HepG2 (cell line): Measurements from ENCODE around the gene NR5A2. TPM values are rescaled to one million over a fixed set of nuclear protein-coding genes. Genes with fewer than 3 reads are reported as not detected.

Experiments used
- ATAC-seq: fragments of 200-7000 bp; cut with Tn5 transposase; 3 replicates; pipeline ENCODE4 v1.9.1; 2020; ENCODE audit warnings: mild to moderate bottlenecking, moderate library complexity
- BruUV-seq: library from RNA; stranded (reverse); fragments of 400-500 nt; replicated peaks from 2 replicates; lab custom pipeline; 2021; lab: Mats Ljungman, UMichigan
- CTCF ChIA-PET: fragments of 300-600 bp; formaldehyde crosslinking; extraction: SDS; loops from one replicate; lab custom pipeline; 2021; ENCODE audit warnings: low total read pairs, inconsistent platforms, low intra/inter-chr PET ratio; lab: Yijun Ruan, JAX
- POLR2A ChIA-PET: fragments of 350-600 bp; sonication (Branson Sonifier 250); formaldehyde crosslinking; loops from one replicate; lab custom pipeline; 2020; ENCODE audit warnings: antibody characterized with exemption, inconsistent platforms; lab: Yijun Ruan, JAX
- DNase-seq: peaks from one replicate; pipeline ENCODE4 v3.0.0-alpha.2; 2015; ENCODE audit warnings: low spot score
- FAIRE-seq: peaks from 3 replicates; lab custom pipeline; 2011; peaks lifted over from hg19 to GRCh38; lab: Jason Lieb, UNC
- H2AFZ ChIP-seq: one replicate; pipeline ENCODE4 v1.6.1; 2011; ENCODE audit warnings: low read length, inconsistent platforms
- H3K27ac ChIP-seq: fragments of 300-600 bp; 3 replicates; pipeline ENCODE4 v1.8.0; 2011; ENCODE audit warnings: mixed run types, mild to moderate bottlenecking, mixed read lengths, low read length, inconsistent platforms; ENCODE audit not compliant: insufficient read depth; ENCODE audit errors: extremely low read length
- H3K27me3 ChIP-seq, 2 experiments: fragments of 200-600 bp in 1 of 2; 2 replicates in 1 of 2; 3 replicates in 1 of 2; pipeline versions ENCODE4 v1.6.0 to v1.8.0; 2011; ENCODE audit warnings: low read length in 2 of 2, mild to moderate bottlenecking in 2 of 2, moderate library complexity in 2 of 2, inconsistent platforms in 1 of 2; ENCODE audit not compliant: insufficient read depth in 2 of 2, control insufficient read depth in 1 of 2
- H3K36me3 ChIP-seq, 2 experiments: fragments of 200-600 bp in 1 of 2; replicated peaks in 1 of 2; 2 replicates in 1 of 2; 3 replicates in 1 of 2; pipeline versions ENCODE4 v1.5.1 to v1.8.0; 2011; ENCODE audit warnings: low read length in 2 of 2, inconsistent platforms in 1 of 2; ENCODE audit not compliant: insufficient read depth in 2 of 2, control insufficient read depth in 1 of 2
- H3K4me1 ChIP-seq: 2 replicates; pipeline ENCODE4 v1.5.1; 2012; ENCODE audit warnings: low read length, inconsistent platforms; ENCODE audit not compliant: insufficient read depth
- H3K4me2 ChIP-seq: 2 replicates; pipeline ENCODE4 v1.6.0; 2011; ENCODE audit warnings: low read depth, low read length, inconsistent platforms
- H3K4me3 ChIP-seq, 3 experiments: fragments of 200-600 bp in 1 of 3; sonication (generic), shearing (Covaris generic) in 1 of 3; replicated peaks in 1 of 3; 2 replicates each; pipeline ENCODE4 v1.5.1; 2011 to 2016; ENCODE audit warnings: low read length in 3 of 3, inconsistent platforms in 2 of 3, low read depth in 2 of 3, mild to moderate bottlenecking in 2 of 3, control low read depth in 1 of 3, mixed read lengths in 1 of 3; ENCODE audit not compliant: insufficient read depth in 1 of 3
- H3K79me2 ChIP-seq: one replicate; pipeline ENCODE4 v1.6.1; 2011; ENCODE audit warnings: low read length, inconsistent platforms; ENCODE audit not compliant: insufficient read depth
- H3K9ac ChIP-seq: 2 replicates; pipeline ENCODE4 v1.6.0; 2011; ENCODE audit warnings: mild to moderate bottlenecking, low read depth, low read length, inconsistent platforms; ENCODE audit not compliant: insufficient read depth
- H3K9me3 ChIP-seq: 2 replicates; pipeline ENCODE4 v1.5.1; 2012; ENCODE audit warnings: mild to moderate bottlenecking, low read length
- H4K20me1 ChIP-seq: 2 replicates; pipeline ENCODE4 v1.6.0; 2011; ENCODE audit warnings: inconsistent platforms, mild to moderate bottlenecking, low read length, moderate library complexity; ENCODE audit not compliant: insufficient read depth
- FOSL2 ChIP-seq: sonication (generic); formaldehyde crosslinking; IDR thresholded peaks from 2 replicates; pipeline ENCODE4 v1.4.0; 2020; ENCODE audit warnings: missing genetic modification reagents
- HDAC6 ChIP-seq: fragments of 200-600 bp; sonication (generic); IDR thresholded peaks from 2 replicates; pipeline ENCODE4 v1.7.0; 2017; ENCODE audit warnings: mild to moderate bottlenecking, antibody characterized with exemption, low read length, low read depth
- NONO ChIP-seq, 2 experiments: fragments of 450-650 bp in 1 of 2; sonication (generic) in 1 of 2; formaldehyde crosslinking in 1 of 2; IDR thresholded peaks in 1 of 2; conservative IDR thresholded peaks in 1 of 2; 2 replicates each; pipeline versions ENCODE4 v1.6.1 to v1.8.0; 2017 to 2022; ENCODE audit warnings: mild to moderate bottlenecking in 1 of 2, missing genetic modification reagents in 1 of 2, moderate library complexity in 1 of 2
- SIX4 ChIP-seq: sonication (generic); formaldehyde crosslinking; IDR thresholded peaks from 2 replicates; pipeline ENCODE4 v1.4.0; 2020; ENCODE audit warnings: missing genetic modification reagents
- SMC3 ChIP-seq: IDR thresholded peaks from 2 replicates; pipeline ENCODE4 v1.6.1; 2011; ENCODE audit warnings: low read length, improper control_type of control experiment
- SP140L ChIP-seq: sonication (generic); formaldehyde crosslinking; IDR thresholded peaks from 2 replicates; pipeline ENCODE4 v1.4.0; 2020; ENCODE audit warnings: missing genetic modification reagents, borderline replicate concordance
- SPEN ChIP-seq: sonication (generic); formaldehyde crosslinking; IDR thresholded peaks from 2 replicates; pipeline ENCODE4 v1.5.1; 2020; ENCODE audit warnings: low read depth, mild to moderate bottlenecking, missing genetic modification reagents
- TBX3 ChIP-seq: fragments of 450-650 bp; IDR thresholded peaks from 2 replicates; pipeline ENCODE4 v1.6.1; 2017; ENCODE audit warnings: antibody characterized with exemption, mild to moderate bottlenecking, inconsistent platforms, borderline replicate concordance
- ZNF282 ChIP-seq: fragments of 450-650 bp; IDR thresholded peaks from 2 replicates; pipeline ENCODE4 v1.6.1; 2018; ENCODE audit not compliant: partially characterized antibody
- ZNF296 ChIP-seq: sonication (generic); formaldehyde crosslinking; conservative IDR thresholded peaks from 2 replicates; pipeline ENCODE4 v1.5.0; 2020; ENCODE audit warnings: mild to moderate bottlenecking, missing genetic modification reagents
- ZNF3 ChIP-seq: IDR thresholded peaks from 2 replicates; pipeline ENCODE4 v1.7.0; 2017; ENCODE audit warnings: inconsistent platforms
- ZNF441 ChIP-seq: sonication (generic); formaldehyde crosslinking; IDR thresholded peaks from 2 replicates; pipeline ENCODE4 v1.7.0; 2021; ENCODE audit warnings: missing genetic modification reagents, borderline replicate concordance
- ZNF780A ChIP-seq: sonication (generic); formaldehyde crosslinking; IDR thresholded peaks from 2 replicates; pipeline ENCODE4 v1.8.0; 2022; ENCODE audit warnings: mild to moderate bottlenecking, missing genetic modification reagents, moderate library complexity
- ZNF891 ChIP-seq: sonication (generic); formaldehyde crosslinking; IDR thresholded peaks from 2 replicates; pipeline ENCODE4 v1.5.0; 2020; ENCODE audit warnings: mild to moderate bottlenecking, missing genetic modification reagents
- WGBS: methylation state at CpG from one replicate; pipeline ENCODE4 v1.1.6; 2017; ENCODE audit warnings: low lambda C conversion rate; 5-methylcytosine and 5-hydroxymethylcytosine counted together
- in situ Hi-C: cut with HindIII; loops from 2 replicates; pipeline ENCODE4 v1.10.0; 2017; ENCODE audit warnings: low pct_unique_long_range_greater_than_20kb; ENCODE audit not compliant: extremely low pct_ligation_motif_present
- intact Hi-C: fragments of 100-400 bp; cut with micrococcal nuclease; formaldehyde crosslinking; loops from one replicate; pipeline ENCODE4 v1.10.0; 2022; ENCODE audit not compliant: unreplicated experiment
- polyA plus RNA-seq, 8 experiments: library from polyadenylated mRNA; depleted of rRNA in 3 of 8; stranded (reverse) in 7 of 8; unstranded in 1 of 8; fragments of >200 nt; fragmentation: Illumina TruSeq in 4 of 8; extraction: Trizol in 4 of 8; gene quantifications; 2 replicates each; pipeline versions ENCODE4 v1.2.1 to v1.2.3, GENCODE V29; 2011 to 2016; ENCODE audit warnings: low read depth in 4 of 8, missing spikeins in 1 of 8, mixed read lengths in 1 of 8; ENCODE audit not compliant: insufficient read depth in 1 of 8
- total RNA-seq, 5 experiments: library from RNA; depleted of rRNA; stranded (reverse); fragments of >200 nt; fragmentation: Illumina TruSeq; extraction: Trizol; gene quantifications; 2 replicates each; pipeline ENCODE4 v1.2.3, GENCODE V29; 2016; ENCODE audit warnings: low read depth in 1 of 5
- TF ChIP-seq, protein P1 (sequence below): sonication (generic); formaldehyde crosslinking; IDR thresholded peaks from 2 replicates; pipeline ENCODE4 v1.4.0; 2020; ENCODE audit warnings: low read depth, mild to moderate bottlenecking, missing genetic modification reagents
- TF ChIP-seq, protein P2 (sequence below): sonication (generic); formaldehyde crosslinking; conservative IDR thresholded peaks from 2 replicates; pipeline ENCODE4 v1.8.1; 2023; ENCODE audit warnings: missing genetic modification reagents
- TF ChIP-seq, protein P3 (sequence below), 2 experiments: sonication (generic) in 1 of 2; formaldehyde crosslinking in 1 of 2; IDR thresholded peaks; 2 replicates each; pipeline versions ENCODE4 v1.5.1 to v1.6.1; 2011 to 2020; ENCODE audit warnings: borderline replicate concordance in 1 of 2, low read depth in 1 of 2, low read length in 1 of 2, mild to moderate bottlenecking in 1 of 2, missing genetic modification reagents in 1 of 2, moderate library complexity in 1 of 2
- TF ChIP-seq, protein P4 (sequence below): sonication (generic); formaldehyde crosslinking; IDR thresholded peaks from 2 replicates; pipeline ENCODE4 v1.8.0; 2022; ENCODE audit warnings: missing genetic modification reagents, mild to moderate bottlenecking, moderate library complexity, borderline replicate concordance
- TF ChIP-seq, protein P5 (sequence below): IDR thresholded peaks from 2 replicates; pipeline ENCODE4 v1.6.1; 2016; ENCODE audit warnings: missing genetic modification reagents, missing compliant biosample characterization

NR5A2 gene
- total and polyA plus RNA-seq, 2 of the 13 experiments (the other 11 are each of a cell fraction or from before 2014, with no cell fraction given) = 0.24 to 2.8 TPM

DNA sequence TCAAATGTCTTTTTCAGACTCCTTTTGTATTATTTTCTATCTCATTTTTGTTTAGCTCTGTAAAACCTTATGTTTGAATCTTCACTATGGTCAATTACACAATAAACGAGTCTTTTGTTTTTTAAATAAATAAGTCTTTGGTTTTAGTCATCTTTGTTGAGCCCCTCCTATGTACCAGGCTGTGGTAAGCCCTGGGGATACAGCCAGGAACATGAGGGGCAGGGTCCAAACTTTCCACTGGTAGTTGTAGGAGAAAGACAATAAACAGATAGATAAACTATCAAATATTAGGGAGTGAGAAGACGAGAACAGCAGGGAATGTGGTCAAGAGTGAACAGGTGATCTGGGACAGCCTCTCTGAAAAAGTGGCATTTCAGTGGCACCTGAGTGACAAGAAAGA, 195.7 kb downstream of the NR5A2 start:
- Histone ChIP-seq H3K9ac (no peak overlapping the region), H3K27ac (no peak overlapping the region), H3K4me1 (no peaks in the 10 kb centered on the region), H3K27me3 (no peaks in the 10 kb centered on the region), H2AFZ (no peak overlapping the region), H3K4me2 (no peak overlapping the region), H3K36me3 (no peaks in the 10 kb centered on the region), H3K4me3 (no peak overlapping the region), H3K9me3 (no peaks in the 10 kb centered on the region), H3K79me2 (no peaks in the 10 kb centered on the region), H4K20me1 (no peaks in the 10 kb centered on the region)
- BruUV-seq = no TSS peak
- intact Hi-C loops (no loop called here), in situ Hi-C loops (no loop called here)
- DNase-seq (no peak), FAIRE-seq (no peak), ATAC-seq (no peak)
- POLR2A ChIA-PET = no interaction called here
- WGBS = 0% methylated on average over 2 of the region's 2 CpGs
- CTCF ChIA-PET = no interaction called here
- TF ChIP-seq ZNF780A (CRISPR knock-in tag) (no peak), HDAC6 (no peak), FOSL2 (CRISPR knock-in tag) (no peak), ZNF296 (CRISPR knock-in tag) (no peak), SPEN (CRISPR knock-in tag) (no peak), ZNF282 (no peak), SIX4 (CRISPR knock-in tag) (no peak), NONO (IDR thresholded peaks at IDR 0.05) (no peak), NONO (CRISPR knock-in tag; conservative IDR thresholded peaks at IDR 0.05) (no peak), ZNF3 (CRISPR knock-in tag) (no peak), TBX3 (no peak), ZNF441 (CRISPR knock-in tag) (no peak), SMC3 (no peak), SP140L (CRISPR knock-in tag) (no peak), ZNF891 (CRISPR knock-in tag) (no peak)
- TF ChIP-seq, protein P1, sequence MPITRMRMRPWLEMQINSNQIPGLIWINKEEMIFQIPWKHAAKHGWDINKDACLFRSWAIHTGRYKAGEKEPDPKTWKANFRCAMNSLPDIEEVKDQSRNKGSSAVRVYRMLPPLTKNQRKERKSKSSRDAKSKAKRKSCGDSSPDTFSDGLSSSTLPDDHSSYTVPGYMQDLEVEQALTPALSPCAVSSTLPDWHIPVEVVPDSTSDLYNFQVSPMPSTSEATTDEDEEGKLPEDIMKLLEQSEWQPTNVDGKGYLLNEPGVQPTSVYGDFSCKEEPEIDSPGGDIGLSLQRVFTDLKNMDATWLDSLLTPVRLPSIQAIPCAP = no peak
- TF ChIP-seq, protein P2, sequence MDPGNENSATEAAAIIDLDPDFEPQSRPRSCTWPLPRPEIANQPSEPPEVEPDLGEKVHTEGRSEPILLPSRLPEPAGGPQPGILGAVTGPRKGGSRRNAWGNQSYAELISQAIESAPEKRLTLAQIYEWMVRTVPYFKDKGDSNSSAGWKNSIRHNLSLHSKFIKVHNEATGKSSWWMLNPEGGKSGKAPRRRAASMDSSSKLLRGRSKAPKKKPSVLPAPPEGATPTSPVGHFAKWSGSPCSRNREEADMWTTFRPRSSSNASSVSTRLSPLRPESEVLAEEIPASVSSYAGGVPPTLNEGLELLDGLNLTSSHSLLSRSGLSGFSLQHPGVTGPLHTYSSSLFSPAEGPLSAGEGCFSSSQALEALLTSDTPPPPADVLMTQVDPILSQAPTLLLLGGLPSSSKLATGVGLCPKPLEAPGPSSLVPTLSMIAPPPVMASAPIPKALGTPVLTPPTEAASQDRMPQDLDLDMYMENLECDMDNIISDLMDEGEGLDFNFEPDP (CRISPR knock-in tag) = no peak
- TF ChIP-seq, protein P3, sequence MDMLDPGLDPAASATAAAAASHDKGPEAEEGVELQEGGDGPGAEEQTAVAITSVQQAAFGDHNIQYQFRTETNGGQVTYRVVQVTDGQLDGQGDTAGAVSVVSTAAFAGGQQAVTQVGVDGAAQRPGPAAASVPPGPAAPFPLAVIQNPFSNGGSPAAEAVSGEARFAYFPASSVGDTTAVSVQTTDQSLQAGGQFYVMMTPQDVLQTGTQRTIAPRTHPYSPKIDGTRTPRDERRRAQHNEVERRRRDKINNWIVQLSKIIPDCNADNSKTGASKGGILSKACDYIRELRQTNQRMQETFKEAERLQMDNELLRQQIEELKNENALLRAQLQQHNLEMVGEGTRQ (IDR thresholded peaks at IDR 0.05; ENCODE audit: low read depth, low read length) = no peak
- TF ChIP-seq, protein P3 (CRISPR knock-in tag; IDR thresholded peaks at IDR 0.05; ENCODE audit: borderline replicate concordance) = no peak
- TF ChIP-seq, protein P4, sequence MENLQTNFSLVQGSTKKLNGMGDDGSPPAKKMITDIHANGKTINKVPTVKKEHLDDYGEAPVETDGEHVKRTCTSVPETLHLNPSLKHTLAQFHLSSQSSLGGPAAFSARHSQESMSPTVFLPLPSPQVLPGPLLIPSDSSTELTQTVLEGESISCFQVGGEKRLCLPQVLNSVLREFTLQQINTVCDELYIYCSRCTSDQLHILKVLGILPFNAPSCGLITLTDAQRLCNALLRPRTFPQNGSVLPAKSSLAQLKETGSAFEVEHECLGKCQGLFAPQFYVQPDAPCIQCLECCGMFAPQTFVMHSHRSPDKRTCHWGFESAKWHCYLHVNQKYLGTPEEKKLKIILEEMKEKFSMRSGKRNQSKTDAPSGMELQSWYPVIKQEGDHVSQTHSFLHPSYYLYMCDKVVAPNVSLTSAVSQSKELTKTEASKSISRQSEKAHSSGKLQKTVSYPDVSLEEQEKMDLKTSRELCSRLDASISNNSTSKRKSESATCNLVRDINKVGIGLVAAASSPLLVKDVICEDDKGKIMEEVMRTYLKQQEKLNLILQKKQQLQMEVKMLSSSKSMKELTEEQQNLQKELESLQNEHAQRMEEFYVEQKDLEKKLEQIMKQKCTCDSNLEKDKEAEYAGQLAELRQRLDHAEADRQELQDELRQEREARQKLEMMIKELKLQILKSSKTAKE (CRISPR knock-in tag) = no peak
- TF ChIP-seq, protein P5, sequence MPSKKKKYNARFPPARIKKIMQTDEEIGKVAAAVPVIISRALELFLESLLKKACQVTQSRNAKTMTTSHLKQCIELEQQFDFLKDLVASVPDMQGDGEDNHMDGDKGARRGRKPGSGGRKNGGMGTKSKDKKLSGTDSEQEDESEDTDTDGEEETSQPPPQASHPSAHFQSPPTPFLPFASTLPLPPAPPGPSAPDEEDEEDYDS (CRISPR knock-in tag) = no peak
